HL-60 (cell line): ENCODE measurements around the gene TIMP3.

Experiments used
- DNase-seq, 2 experiments: peaks; one replicate each; pipeline ENCODE4 v3.0.0-alpha.2; 2010 to 2020; ENCODE audit warnings: low read depth in 1 of 2, low spot score in 1 of 2
- H3K27ac ChIP-seq: fragments of 250-450 bp; sonication (Bioruptor Pico); replicated peaks from 2 replicates; pipeline ENCODE4 v1.5.1; 2020; ENCODE audit warnings: mild to moderate bottlenecking, moderate library complexity
- H3K27me3 ChIP-seq: fragments of 250-450 bp; sonication (Bioruptor Pico); 2 replicates; pipeline ENCODE4 v1.5.1; 2021; ENCODE audit warnings: mild to moderate bottlenecking, moderate library complexity; ENCODE audit not compliant: insufficient read depth, poor library complexity, severe bottlenecking
- H3K4me3 ChIP-seq: replicated peaks from 2 replicates; pipeline ENCODE4 v1.5.1; 2011; ENCODE audit warnings: mild to moderate bottlenecking, control low read depth, low read length; ENCODE audit not compliant: insufficient read depth
- CTCF ChIP-seq: IDR thresholded peaks from one replicate; pipeline ENCODE4 v1.5.1; 2011; ENCODE audit warnings: low read length, control low read depth, inconsistent platforms; ENCODE audit not compliant: insufficient read depth
- GABPA ChIP-seq: IDR thresholded peaks from 2 replicates; pipeline ENCODE4 v1.6.1; 2012; ENCODE audit warnings: low read depth
- POLR2AphosphoS5 ChIP-seq: IDR thresholded peaks from 2 replicates; pipeline ENCODE4 v1.6.1; 2012; ENCODE audit warnings: low read depth
- REST ChIP-seq: IDR thresholded peaks from 2 replicates; pipeline ENCODE4 v1.6.1; 2012; ENCODE audit warnings: low read depth; ENCODE audit not compliant: insufficient replicate concordance
- SPI1 ChIP-seq: IDR thresholded peaks from 2 replicates; pipeline ENCODE4 v1.6.1; 2012; ENCODE audit warnings: low read depth, mild to moderate bottlenecking, borderline replicate concordance

The TIMP3 gene

GRCh38 chr22:32760396-32760795 is 41.1 kb upstream of the TIMP3 start:
- TF ChIP-seq REST = no peak
- no peak for TF ChIP-seq GABPA
- Histone ChIP-seq H3K4me3 (no peak overlapping the region), H3K27me3 (no peaks in the 10 kb centered on the region), H3K27ac (no peak overlapping the region)
- no peak for DNase-seq

- Histone ChIP-seq H3K27me3 (no peaks in the 10 kb centered on the region), H3K27ac (no peak overlapping the region), H3K4me3 (no peak overlapping the region)
- TF ChIP-seq POLR2AphosphoS5 (no peak), REST (no peak), CTCF (no peak), SPI1 (no peak), GABPA (no peak)
- DNase-seq = no peak
These were observed 40.7 kb upstream of the TIMP3 start for GRCh38 chr22:32760815-32761214.

GRCh38 chr22:32761251-32761903 is 40.1 kb upstream of the TIMP3 start:
- H3K27ac ChIP-seq = no peak overlapping the region
- no peak for DNase-seq
- H3K27me3 ChIP-seq = no peaks in the 10 kb centered on the region
- no peak overlapping the region for H3K4me3 ChIP-seq
- TF ChIP-seq GABPA = no peak
- TF ChIP-seq SPI1 = no peak
- TF ChIP-seq POLR2AphosphoS5 = no peak
- no peak for TF ChIP-seq CTCF
- no peak for TF ChIP-seq REST
